AG09309 (cell line): Measurements from ENCODE around the gene MON1A.
A peak's percentile ranks its signal among the peaks of the same experiment; 100 is the strongest.
"Not testable (repeated sequence)": the region's sequence is repeated elsewhere in the genome, so short reads cannot be mapped to it uniquely, and the experiment has no call there.

Experiments
- DNase-seq: peaks from one replicate; pipeline ENCODE4 v3.0.0-alpha.2; 2010; ENCODE audit warnings: low read depth
- H3K4me3 ChIP-seq: 2 replicates; pipeline ENCODE4 v1.5.1; 2011; ENCODE audit warnings: mild to moderate bottlenecking, low read depth, low read length, moderate library complexity; ENCODE audit not compliant: control insufficient read depth
- CTCF ChIP-seq: IDR thresholded peaks from 2 replicates; pipeline ENCODE4 v1.5.1; 2011; ENCODE audit warnings: mild to moderate bottlenecking, low read depth, low read length, inconsistent platforms; ENCODE audit not compliant: insufficient read depth, control insufficient read depth; ENCODE audit errors: missing control alignments

The MON1A gene

GRCh38 chr3:49955636-49956035, 26.0 kb upstream of the MON1A start:
- H3K4me3 ChIP-seq = no peak overlapping the region
- DNase-seq = no peak
- TF ChIP-seq CTCF = no peak

GRCh38 chr3:49952924-49953323, 23.3 kb upstream of the MON1A start:
- TF ChIP-seq CTCF = no peak
- no peak for DNase-seq
- H3K4me3 ChIP-seq = no peak overlapping the region

GRCh38 chr3:49942651-49943050, 13.0 kb upstream of the MON1A start:
- no peak for TF ChIP-seq CTCF
- no peak overlapping the region for H3K4me3 ChIP-seq
- DNase-seq = no peak

GRCh38 chr3:49940667-49941249, 11.1 kb upstream of the MON1A start:
- H3K4me3 ChIP-seq = peak overlapping the region; percentile 81
- no peak for TF ChIP-seq CTCF
- no peak for DNase-seq

GRCh38 chr3:49939858-49940666, 10.5 kb upstream of the MON1A start, which contains the start of gene RBM6:
TSS of gene RBM6 (plus strand) at chr3:49940150. CDS start at chr3:49962642, 22,492 bp downstream.
- TF ChIP-seq CTCF = no peak
- peak; percentile 81 for DNase-seq
- peak within 1 kb of the TSS; percentile 81 for H3K4me3 ChIP-seq

- no peak for DNase-seq
- no peak for TF ChIP-seq CTCF
- no peak overlapping the region for H3K4me3 ChIP-seq
Observed at GRCh38 chr3:49937090-49937489, 7.5 kb upstream of the MON1A start.

GRCh38 chr3:49932281-49932680, 2.7 kb upstream of the MON1A start:
- DNase-seq, H3K4me3 ChIP-seq: not testable (repeated sequence)
